Left lung (tissue), 10 donors: ENCODE results near the gene SEPTIN5. TPM values are rescaled to one million over a fixed set of nuclear protein-coding genes. Genes with fewer than 3 reads are reported as not detected.

Experiments used
- ATAC-seq: fragments of 200-7000 bp; cut with Tn5 transposase; one replicate; pipeline ENCODE4 v1.9.1; 2020; ENCODE audit warnings: moderate library complexity
- DNase-seq, 4 donors: peaks; one replicate each; pipeline ENCODE4 v3.0.0-alpha.2; 2013 to 2020
- H3K27ac ChIP-seq, 2 donors: fragments of 200-600 bp; sonication (generic) in 1 of 2; one replicate each; pipeline versions ENCODE4 v1.5.0 to v1.8.0; 2020 to 2021
- H3K27me3 ChIP-seq, 2 donors: fragments of 200-600 bp; sonication (generic) in 1 of 2; one replicate each; pipeline versions ENCODE4 v1.5.0 to v1.8.0; 2020 to 2021
- H3K36me3 ChIP-seq, 2 donors: fragments of 200-600 bp; sonication (generic) in 1 of 2; one replicate each; pipeline versions ENCODE4 v1.5.0 to v1.8.0; 2020 to 2021
- H3K4me1 ChIP-seq, 2 donors: fragments of 200-600 bp; one replicate each; pipeline ENCODE4 v1.8.0; 2021
- H3K4me3 ChIP-seq, 2 donors: fragments of 200-600 bp; sonication (generic) in 1 of 2; one replicate each; pipeline versions ENCODE4 v1.5.0 to v1.8.0; 2020 to 2021; ENCODE audit warnings: mild to moderate bottlenecking in 1 of 2
- H3K9me3 ChIP-seq, 2 donors: fragments of 200-600 bp; sonication (generic) in 1 of 2; one replicate each; pipeline versions ENCODE4 v1.5.0 to v1.8.0; 2020 to 2021
- CTCF ChIP-seq, 2 donors: fragments of 200-600 bp; sonication (generic) in 1 of 2; IDR thresholded peaks; one replicate each; pipeline versions ENCODE4 v1.5.0 to v1.8.0; 2021; ENCODE audit warnings: antibody characterized with exemption in 2 of 2
- intact Hi-C, 2 donors: fragments of 100-400 bp; cut with DNase I; formaldehyde crosslinking; loops; one replicate each; pipeline versions ENCODE4 v1.11.2 to v1.14.2; 2022
- polyA plus RNA-seq, 6 donors: library from polyadenylated mRNA; unstranded; fragments of 120-200 nt; gene quantifications; one replicate each; pipeline ENCODE4 v1.2.1, GENCODE V29; 2013; ENCODE audit not compliant: insufficient read length in 6 of 6
- total RNA-seq, 2 donors: library from RNA; stranded (reverse); fragmentation: NEBNext Ultra II Directional; extraction: Animal tissue kit (Norgen Biotek cat#: 25700); gene quantifications; one replicate each; pipeline ENCODE4 v1.2.1, GENCODE V29; 2021
- donor health status: DM: no; HTN: yes; CAD: no.
- donor health status: DM: no; HTN: no; CAD: no.

SEPTIN5 gene
- total and polyA plus RNA-seq, 8 donors: 14.6 to 80.0 (median 63.0) TPM

GRCh38 chr22:19704355-19705015 is 9.8 kb upstream of the SEPTIN5 start:
- Histone ChIP-seq H3K36me3 (no peaks in the 10 kb centered on the region), H3K27me3 (peaks cover 0 to 38% of the 10 kb centered on the region in 2 donors), H3K4me3 (no peak overlapping the region), H3K4me1 (no peaks in the 10 kb centered on the region), H3K9me3 (no peaks in the 10 kb centered on the region), H3K27ac (no peak overlapping the region)
- intact Hi-C loops: no loop called here
- peak in 1 of 4 donors; percentile 53 for DNase-seq
- ATAC-seq: no peak
- TF ChIP-seq CTCF (IDR thresholded peaks at IDR 0.05): no peak

GRCh38 chr22:19705181-19705934 is 8.9 kb upstream of the SEPTIN5 start:
- TF ChIP-seq CTCF (IDR thresholded peaks at IDR 0.05): no peak
- Histone ChIP-seq H3K9me3 (no peaks in the 10 kb centered on the region), H3K36me3 (no peaks in the 10 kb centered on the region), H3K4me3 (no peak overlapping the region), H3K27me3 (peaks cover 0 to 45% of the 10 kb centered on the region in 2 donors), H3K27ac (no peak overlapping the region), H3K4me1 (no peaks in the 10 kb centered on the region)
- no peak for ATAC-seq
- peak in 1 of 4 donors; percentile 50 for DNase-seq
- intact Hi-C loops: no loop called here

GRCh38 chr22:19706661-19707151 is 7.6 kb upstream of the SEPTIN5 start:
- H3K9me3 ChIP-seq: no peaks in the 10 kb centered on the region

GRCh38 chr22:19707347-19708290 is 6.7 kb upstream of the SEPTIN5 start:
- Histone ChIP-seq H3K4me1 (no peaks in the 10 kb centered on the region), H3K27me3 (peaks cover 0 to 49% of the 10 kb centered on the region in 2 donors), H3K36me3 (no peaks in the 10 kb centered on the region), H3K9me3 (no peaks in the 10 kb centered on the region), H3K4me3 (no peak overlapping the region), H3K27ac (no peak overlapping the region)
- ATAC-seq (peak; percentile 35), DNase-seq (peak in 1 of 4 donors; percentile 61)
- intact Hi-C loops: no loop called here
- TF ChIP-seq CTCF (IDR thresholded peaks at IDR 0.05): no peak

More at GRCh38 chr22:19706661-19707151, 7.6 kb upstream of the SEPTIN5 start:
- H3K4me1 ChIP-seq: no peaks in the 10 kb centered on the region
- no peak for DNase-seq
- ATAC-seq: no peak
- no peak overlapping the region for H3K4me3 ChIP-seq
- peaks cover 0 to 45% of the 10 kb centered on the region in 2 donors for H3K27me3 ChIP-seq
- H3K36me3 ChIP-seq: no peaks in the 10 kb centered on the region
- intact Hi-C loops: no loop called here
- H3K27ac ChIP-seq: no peak overlapping the region
- TF ChIP-seq CTCF (IDR thresholded peaks at IDR 0.05): no peak
